ENCODE measurements around the gene ZNF835.

Gene ZNF835

DNA sequence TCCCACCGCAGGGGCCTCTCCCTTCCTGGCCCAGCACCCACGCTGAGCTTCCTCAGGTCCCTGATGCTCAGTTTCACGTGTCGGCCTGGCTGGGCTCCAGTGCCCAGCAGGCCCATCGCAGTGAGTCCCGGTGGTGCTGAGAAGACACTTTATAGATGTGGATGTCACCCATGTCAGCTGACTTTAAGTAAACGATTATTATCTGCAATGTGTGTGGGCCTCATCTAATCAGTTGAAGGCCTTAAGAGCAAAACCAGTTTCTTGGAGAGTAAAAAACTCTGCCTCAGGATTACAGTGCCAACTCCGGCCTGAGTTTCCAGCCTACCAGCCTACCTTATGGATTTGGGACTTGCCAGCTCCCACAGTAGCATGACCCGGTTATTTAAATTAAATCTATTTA lies 45.8 kb downstream of the ZNF835 start:
- H4K20me1 ChIP-seq (ENCODE audit: control insufficient read depth, insufficient read depth, low read depth, low read length), result no peaks in the 10 kb centered on the region
- peaks cover 20% of the 10 kb centered on the region; the same call in 1 of the 2 replicates for H3K9me3 ChIP-seq (ENCODE audit: control insufficient read depth, insufficient read depth, low read length)

DNA sequence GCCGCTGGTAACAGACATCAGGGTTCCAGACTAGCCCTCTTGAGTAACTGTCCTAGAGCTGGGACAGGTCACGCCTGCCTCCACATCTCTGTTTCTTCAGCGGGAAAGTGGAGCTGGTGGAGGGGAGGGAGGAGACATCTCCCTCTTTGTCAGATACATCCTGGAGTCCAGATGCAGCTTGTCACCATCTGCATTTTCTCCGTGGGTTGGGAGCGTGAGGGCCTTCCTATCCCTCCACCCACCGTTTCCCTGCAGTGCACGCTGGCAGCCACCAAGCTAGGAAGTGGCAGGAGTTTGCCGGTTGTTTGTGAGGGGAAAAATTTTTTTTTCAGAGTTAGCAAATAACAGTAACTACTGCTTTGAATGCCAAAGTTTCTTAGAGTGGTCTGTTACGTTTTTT lies 48.6 kb downstream of the ZNF835 start:
- Histone ChIP-seq H3K4me1 (ENCODE audit: control insufficient read depth, low read length) (no peaks in the 10 kb centered on the region), H4K20me1 (ENCODE audit: control insufficient read depth, insufficient read depth, low read depth, low read length) (no peaks in the 10 kb centered on the region), H3F3A (ENCODE audit: control insufficient read depth, insufficient read depth) (no peaks in the 10 kb centered on the region), H3K4me2 (ENCODE audit: low read length) (no peak overlapping the region), H3K9me2 (replicated peaks; ENCODE audit: control insufficient read depth, low read length) (no peaks in the 10 kb centered on the region), H3K27me3 (ENCODE audit: control insufficient read depth, low read length) (no peaks in the 10 kb centered on the region), H3K27ac (ENCODE audit: low read depth, low read length) (no peak overlapping the region), H3K79me2 (ENCODE audit: control insufficient read depth, low read length) (no peaks in the 10 kb centered on the region), H3K4me3 (ENCODE audit: low read length) (no peak overlapping the region), H3K36me3 (ENCODE audit: control insufficient read depth, low read length) (peaks cover 9% of the 10 kb centered on the region; the same call in 1 of the 2 replicates), H3K9me3 (ENCODE audit: control insufficient read depth, insufficient read depth, low read length) (peaks cover 33% of the 10 kb centered on the region; the same call in 1 of the 2 replicates)
- TF ChIP-seq, protein P1, sequence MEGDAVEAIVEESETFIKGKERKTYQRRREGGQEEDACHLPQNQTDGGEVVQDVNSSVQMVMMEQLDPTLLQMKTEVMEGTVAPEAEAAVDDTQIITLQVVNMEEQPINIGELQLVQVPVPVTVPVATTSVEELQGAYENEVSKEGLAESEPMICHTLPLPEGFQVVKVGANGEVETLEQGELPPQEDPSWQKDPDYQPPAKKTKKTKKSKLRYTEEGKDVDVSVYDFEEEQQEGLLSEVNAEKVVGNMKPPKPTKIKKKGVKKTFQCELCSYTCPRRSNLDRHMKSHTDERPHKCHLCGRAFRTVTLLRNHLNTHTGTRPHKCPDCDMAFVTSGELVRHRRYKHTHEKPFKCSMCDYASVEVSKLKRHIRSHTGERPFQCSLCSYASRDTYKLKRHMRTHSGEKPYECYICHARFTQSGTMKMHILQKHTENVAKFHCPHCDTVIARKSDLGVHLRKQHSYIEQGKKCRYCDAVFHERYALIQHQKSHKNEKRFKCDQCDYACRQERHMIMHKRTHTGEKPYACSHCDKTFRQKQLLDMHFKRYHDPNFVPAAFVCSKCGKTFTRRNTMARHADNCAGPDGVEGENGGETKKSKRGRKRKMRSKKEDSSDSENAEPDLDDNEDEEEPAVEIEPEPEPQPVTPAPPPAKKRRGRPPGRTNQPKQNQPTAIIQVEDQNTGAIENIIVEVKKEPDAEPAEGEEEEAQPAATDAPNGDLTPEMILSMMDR (IDR thresholded peaks at IDR 0.05; ENCODE audit: low read depth, low read length, poor library complexity, severe bottlenecking), result no peak
- no peak for TF ChIP-seq EZH2phosphoT487 (IDR thresholded peaks at IDR 0.05; ENCODE audit: borderline replicate concordance, low read length)

More for the DNA sequence above, 45.8 kb downstream of the ZNF835 start:
- Histone ChIP-seq H3K36me3 (ENCODE audit: control insufficient read depth, low read length) (peaks cover 9% of the 10 kb centered on the region; the same call in 1 of the 2 replicates), H3K4me1 (ENCODE audit: control insufficient read depth, low read length) (no peaks in the 10 kb centered on the region), H3K4me2 (ENCODE audit: low read length) (no peak overlapping the region), H3K9me2 (replicated peaks; ENCODE audit: control insufficient read depth, low read length) (no peaks in the 10 kb centered on the region), H3K4me3 (ENCODE audit: low read length) (no peak overlapping the region), H3K79me2 (ENCODE audit: control insufficient read depth, low read length) (no peaks in the 10 kb centered on the region), H3K27ac (ENCODE audit: low read depth, low read length) (no peak overlapping the region), H3K27me3 (ENCODE audit: control insufficient read depth, low read length) (no peaks in the 10 kb centered on the region), H3F3A (ENCODE audit: control insufficient read depth, insufficient read depth) (no peaks in the 10 kb centered on the region)
- TF ChIP-seq EZH2phosphoT487 (IDR thresholded peaks at IDR 0.05; ENCODE audit: borderline replicate concordance, low read length), result no peak
- TF ChIP-seq, protein P1 (IDR thresholded peaks at IDR 0.05; ENCODE audit: low read depth, low read length, poor library complexity, severe bottlenecking), result no peak

GRCh38 chr19:56622374-56622773 lies 49.2 kb downstream of the ZNF835 start:
- Histone ChIP-seq H3K4me3 (ENCODE audit: low read length) (no peak overlapping the region), H3K9me2 (replicated peaks; ENCODE audit: control insufficient read depth, low read length) (no peaks in the 10 kb centered on the region), H3K36me3 (ENCODE audit: control insufficient read depth, low read length) (peaks cover 9% of the 10 kb centered on the region; the same call in 1 of the 2 replicates), H4K20me1 (ENCODE audit: control insufficient read depth, insufficient read depth, low read depth, low read length) (no peaks in the 10 kb centered on the region), H3F3A (ENCODE audit: control insufficient read depth, insufficient read depth) (no peaks in the 10 kb centered on the region), H3K27me3 (ENCODE audit: control insufficient read depth, low read length) (no peaks in the 10 kb centered on the region), H3K4me2 (ENCODE audit: low read length) (no peak overlapping the region), H3K9me3 (ENCODE audit: control insufficient read depth, insufficient read depth, low read length) (peaks cover 38% of the 10 kb centered on the region; the same call in 1 of the 2 replicates), H3K4me1 (ENCODE audit: control insufficient read depth, low read length) (no peaks in the 10 kb centered on the region), H3K79me2 (ENCODE audit: control insufficient read depth, low read length) (no peaks in the 10 kb centered on the region), H3K27ac (ENCODE audit: low read depth, low read length) (no peak overlapping the region)
- no peak for TF ChIP-seq EZH2phosphoT487 (IDR thresholded peaks at IDR 0.05; ENCODE audit: borderline replicate concordance, low read length)
- TF ChIP-seq, protein P1 (IDR thresholded peaks at IDR 0.05; ENCODE audit: low read depth, low read length, poor library complexity, severe bottlenecking), result no peak
